Stimulated activated memory B cell treated with anti-CD40 and anti-IgM and Interleukin-4, amounts not matched to agents 10 μg/mL and 1 μg/mL and 100 μg/mL, for 72 hours (primary cell): ENCODE data around the gene FREM3.
"Not testable (repeated sequence)": the region's sequence is repeated elsewhere in the genome, so short reads cannot be mapped to it uniquely, and the experiment has no call there.

Experiments
- ATAC-seq: fragments of 150-1000 bp; cut with Tn5 transposase; 2 replicates; pipeline ENCODE4 v1.10.0; 2021
- H3K27ac Mint-ChIP-seq: one replicate; pipeline ENCODE4 v1.8.0; 2022; ENCODE audit warnings: mild to moderate bottlenecking, mixed read lengths
- H3K27me3 Mint-ChIP-seq: one replicate; pipeline ENCODE4 v1.8.0; 2022; ENCODE audit warnings: mixed read lengths
- H3K36me3 Mint-ChIP-seq: one replicate; pipeline ENCODE4 v1.8.0; 2022; ENCODE audit warnings: mixed read lengths
- H3K4me1 Mint-ChIP-seq: one replicate; pipeline ENCODE4 v1.8.0; 2022; ENCODE audit warnings: mixed read lengths
- H3K4me3 Mint-ChIP-seq: one replicate; pipeline ENCODE4 v1.8.0; 2022; ENCODE audit warnings: mild to moderate bottlenecking, moderate library complexity, mixed read lengths
- H3K9me3 Mint-ChIP-seq: one replicate; pipeline ENCODE4 v1.8.0; 2022; ENCODE audit warnings: mixed read lengths

FREM3 gene

GRCh38 chr4:143700046-143700415 is 444 bp downstream of the FREM3 start:
- Mint-ChIP-seq H3K9me3 (no peaks in the 10 kb centered on the region), H3K27ac (no peak overlapping the region), H3K4me3 (peak overlapping the region; percentile 31), H3K4me1 (peaks cover 16% of the 10 kb centered on the region), H3K27me3 (peaks cover 53% of the 10 kb centered on the region), H3K36me3 (no peaks in the 10 kb centered on the region)
- ATAC-seq = no peak

DNA sequence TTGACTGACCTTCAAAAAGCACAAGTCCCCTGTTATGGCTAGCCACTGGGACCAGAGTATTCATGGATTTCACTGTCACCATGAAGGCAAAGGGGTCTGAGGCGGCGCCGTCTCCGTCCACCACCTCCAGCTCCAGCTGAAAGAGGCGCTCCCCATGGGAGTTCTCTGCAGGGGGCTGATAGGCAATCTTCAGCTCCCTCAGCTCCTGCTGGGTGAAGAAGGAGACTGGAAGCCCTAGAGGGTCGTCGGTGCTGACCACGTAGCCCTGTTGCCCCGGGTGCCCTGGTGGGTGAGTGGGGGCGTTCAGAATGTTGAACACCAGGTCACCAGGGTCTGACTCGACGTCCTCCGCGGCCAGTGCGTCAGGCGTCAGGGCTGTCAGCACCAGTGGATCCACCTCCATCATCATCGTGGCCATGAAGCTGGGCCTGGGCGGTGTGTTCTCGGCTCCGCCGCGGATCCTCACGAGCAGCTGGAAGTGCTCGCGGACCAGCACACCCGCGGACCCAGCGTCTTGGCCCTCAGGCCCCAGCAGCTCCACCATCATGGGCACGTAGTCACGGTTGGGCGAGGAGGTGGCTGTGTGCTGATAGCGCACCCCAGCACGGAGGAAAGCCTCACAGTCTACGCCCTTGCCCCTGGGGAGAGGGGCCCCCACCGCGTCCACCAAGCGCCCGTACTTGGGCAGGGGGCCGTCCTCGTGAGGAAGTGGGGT is 987 bp downstream of the FREM3 start:
- Mint-ChIP-seq H3K4me1 (peaks cover 16% of the 10 kb centered on the region), H3K27me3 (peaks cover 53% of the 10 kb centered on the region), H3K27ac (no peak overlapping the region), H3K9me3 (no peaks in the 10 kb centered on the region), H3K36me3 (no peaks in the 10 kb centered on the region), H3K4me3 (no peak overlapping the region)
- ATAC-seq = no peak

GRCh38 chr4:143693856-143694255 is 6.6 kb downstream of the FREM3 start:
- Mint-ChIP-seq H3K4me1 (no peaks in the 10 kb centered on the region), H3K27me3 (peaks cover 16% of the 10 kb centered on the region), H3K36me3 (no peaks in the 10 kb centered on the region), H3K27ac (no peak overlapping the region), H3K4me3 (no peak overlapping the region), H3K9me3 (peaks cover 3% of the 10 kb centered on the region)
- no peak for ATAC-seq

- no peaks in the 10 kb centered on the region for H3K36me3 Mint-ChIP-seq
- no peak for ATAC-seq
- H3K27me3 Mint-ChIP-seq = peaks cover 7% of the 10 kb centered on the region
- no peaks in the 10 kb centered on the region for H3K4me1 Mint-ChIP-seq
- H3K27ac Mint-ChIP-seq = no peak overlapping the region
- peaks cover 3% of the 10 kb centered on the region for H3K9me3 Mint-ChIP-seq
- H3K4me3 Mint-ChIP-seq = no peak overlapping the region
Measured at GRCh38 chr4:143692241-143692640, 8.2 kb downstream of the FREM3 start.

- peaks cover 20% of the 10 kb centered on the region for H3K27me3 Mint-ChIP-seq
- no peak for ATAC-seq
- no peaks in the 10 kb centered on the region for H3K4me1 Mint-ChIP-seq
- peaks cover 2% of the 10 kb centered on the region for H3K9me3 Mint-ChIP-seq
- no peak overlapping the region for H3K27ac Mint-ChIP-seq
- no peak overlapping the region for H3K4me3 Mint-ChIP-seq
- peaks cover 5% of the 10 kb centered on the region for H3K36me3 Mint-ChIP-seq
Measured at GRCh38 chr4:143679434-143679833, 21.0 kb downstream of the FREM3 start.

DNA sequence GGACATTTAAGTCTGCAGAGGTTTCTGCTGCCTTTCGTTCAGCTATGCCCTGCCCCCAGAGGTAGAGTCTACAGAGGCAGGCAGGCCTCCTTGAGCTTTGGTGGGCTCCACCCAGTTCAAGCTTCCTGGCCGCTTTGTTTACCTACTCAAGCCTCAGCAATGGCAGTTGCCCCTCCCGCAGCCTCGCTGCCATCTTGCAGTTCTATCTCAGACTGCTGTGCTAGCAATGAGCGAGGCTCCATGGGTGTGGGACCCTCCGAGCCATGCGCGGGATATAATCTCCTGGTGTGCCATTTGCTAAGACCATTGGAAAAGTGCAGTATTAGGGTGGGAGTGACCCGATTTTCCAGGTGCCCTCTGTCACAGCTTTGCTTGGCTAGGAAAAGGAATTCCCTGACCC is 26.8 kb downstream of the FREM3 start:
- not testable (repeated sequence) for H3K36me3 Mint-ChIP-seq, ATAC-seq, H3K4me3 Mint-ChIP-seq, H3K9me3 Mint-ChIP-seq, H3K27ac Mint-ChIP-seq, H3K4me1 Mint-ChIP-seq
- H3K27me3 Mint-ChIP-seq = peaks cover 16% of the 10 kb centered on the region

GRCh38 chr4:143668930-143669552 is 31.4 kb downstream of the FREM3 start:
- H3K27me3 Mint-ChIP-seq = no peaks in the 10 kb centered on the region
- H3K4me1 Mint-ChIP-seq = no peaks in the 10 kb centered on the region
- H3K9me3 Mint-ChIP-seq = peaks cover 1% of the 10 kb centered on the region
- no peak overlapping the region for H3K27ac Mint-ChIP-seq
- peaks cover 2% of the 10 kb centered on the region for H3K36me3 Mint-ChIP-seq
- ATAC-seq = no peak
- H3K4me3 Mint-ChIP-seq = no peak overlapping the region

GRCh38 chr4:143667461-143667860 is 33.0 kb downstream of the FREM3 start:
- H3K4me3 Mint-ChIP-seq = no peak overlapping the region
- no peaks in the 10 kb centered on the region for H3K27me3 Mint-ChIP-seq
- no peaks in the 10 kb centered on the region for H3K4me1 Mint-ChIP-seq
- no peak overlapping the region for H3K27ac Mint-ChIP-seq
- peaks cover 10% of the 10 kb centered on the region for H3K36me3 Mint-ChIP-seq
- ATAC-seq = no peak
- H3K9me3 Mint-ChIP-seq = peaks cover 6% of the 10 kb centered on the region

DNA sequence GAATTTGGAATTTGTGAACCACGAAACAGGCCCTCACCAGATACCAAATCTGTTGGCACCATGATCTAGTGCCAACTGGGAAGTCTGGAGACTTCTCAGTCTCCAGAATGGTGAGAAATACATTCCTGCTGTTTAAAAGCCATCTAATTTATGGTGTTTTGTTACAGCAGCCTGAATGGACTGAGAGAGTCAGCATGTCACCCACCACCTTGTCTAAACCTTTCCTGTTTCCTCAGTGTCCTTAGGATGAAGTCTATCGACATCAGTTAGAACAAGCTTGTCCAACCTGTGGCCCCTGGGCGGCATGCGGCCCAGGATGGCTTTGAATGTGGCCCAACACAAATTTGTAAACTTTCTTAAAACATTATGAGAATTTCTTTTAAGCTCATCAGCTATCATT is 42.1 kb downstream of the FREM3 start:
- Mint-ChIP-seq H3K27me3 (no peaks in the 10 kb centered on the region), H3K4me1 (no peaks in the 10 kb centered on the region), H3K27ac (no peak overlapping the region), H3K4me3 (no peak overlapping the region), H3K36me3 (peaks cover 1% of the 10 kb centered on the region), H3K9me3 (peaks cover 3% of the 10 kb centered on the region)
- no peak for ATAC-seq

DNA sequence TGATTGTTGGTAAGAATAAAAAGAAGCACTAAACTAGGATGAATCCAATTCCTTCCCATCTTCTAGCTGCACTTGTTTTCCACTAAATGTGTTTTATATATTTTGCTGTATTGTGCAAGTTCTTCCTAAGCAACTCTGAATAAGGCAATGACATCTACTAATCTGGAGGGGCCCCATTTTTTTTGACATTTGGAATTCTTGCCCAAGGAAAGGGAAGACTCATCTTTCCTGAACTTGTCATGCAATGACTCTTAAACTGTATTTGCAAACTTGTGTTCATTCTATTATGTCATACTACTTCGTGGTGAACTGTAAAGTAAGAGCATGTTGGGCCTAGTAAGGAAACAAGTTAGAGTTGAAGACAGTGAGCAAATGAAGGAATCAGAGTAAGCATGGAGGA is 45.9 kb downstream of the FREM3 start:
- ATAC-seq = no peak
- Mint-ChIP-seq H3K9me3 (no peaks in the 10 kb centered on the region), H3K4me3 (no peak overlapping the region), H3K27me3 (no peaks in the 10 kb centered on the region), H3K4me1 (no peaks in the 10 kb centered on the region), H3K36me3 (no peaks in the 10 kb centered on the region), H3K27ac (no peak overlapping the region)

GRCh38 chr4:143653031-143653430 is 47.4 kb downstream of the FREM3 start:
- H3K27me3 Mint-ChIP-seq = no peaks in the 10 kb centered on the region
- peaks cover 5% of the 10 kb centered on the region for H3K36me3 Mint-ChIP-seq
- no peak overlapping the region for H3K4me3 Mint-ChIP-seq
- peaks cover 9% of the 10 kb centered on the region for H3K9me3 Mint-ChIP-seq
- H3K27ac Mint-ChIP-seq = no peak overlapping the region
- H3K4me1 Mint-ChIP-seq = no peaks in the 10 kb centered on the region
- no peak for ATAC-seq

DNA sequence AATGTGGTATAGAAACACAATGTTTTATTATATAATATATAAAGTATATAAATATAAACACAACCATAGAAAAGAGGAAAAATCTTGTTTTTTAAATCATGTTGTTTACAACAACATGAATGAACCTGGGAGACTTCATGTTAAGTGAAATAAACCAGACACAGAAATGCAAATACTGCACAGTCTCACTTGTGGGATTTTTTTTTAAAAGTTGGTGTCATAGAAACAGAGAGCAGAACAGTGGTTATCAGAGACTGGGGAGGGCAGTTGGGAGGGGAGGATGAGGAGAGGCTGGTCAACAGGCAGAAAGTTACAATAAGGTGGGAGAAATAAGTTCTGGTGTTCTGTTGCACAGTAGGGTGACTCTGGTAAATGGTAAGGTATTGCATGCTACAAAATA is 57.1 kb downstream of the FREM3 start:
- Mint-ChIP-seq H3K27me3 (no peaks in the 10 kb centered on the region), H3K4me3 (no peak overlapping the region), H3K4me1 (no peaks in the 10 kb centered on the region), H3K27ac (no peak overlapping the region), H3K36me3 (peaks cover 14% of the 10 kb centered on the region), H3K9me3 (peaks cover 25% of the 10 kb centered on the region)
- ATAC-seq = no peak

DNA sequence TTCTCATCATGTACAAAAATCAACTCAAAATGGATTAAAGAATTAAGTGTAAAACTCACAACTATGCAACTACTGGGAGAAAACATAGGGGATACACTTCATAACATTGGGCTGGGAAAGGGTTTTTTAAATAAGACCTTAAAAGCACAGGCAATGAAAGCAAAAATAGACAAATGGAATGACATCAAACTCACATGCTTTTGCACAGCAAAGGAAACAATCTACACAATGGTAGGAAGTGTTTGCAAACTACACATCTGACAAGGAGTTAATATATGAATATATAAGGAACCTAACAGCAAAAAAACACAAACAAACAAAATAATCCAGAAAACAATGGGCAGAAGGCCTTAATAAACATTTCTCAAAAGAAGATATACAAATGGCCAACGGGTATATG is 57.9 kb downstream of the FREM3 start:
- Mint-ChIP-seq H3K4me3 (no peak overlapping the region), H3K4me1 (no peaks in the 10 kb centered on the region), H3K36me3 (peaks cover 14% of the 10 kb centered on the region), H3K27ac (no peak overlapping the region), H3K9me3 (peaks cover 18% of the 10 kb centered on the region), H3K27me3 (no peaks in the 10 kb centered on the region)
- no peak for ATAC-seq

GRCh38 chr4:143641361-143641760 is 59.1 kb downstream of the FREM3 start:
- no peak overlapping the region for H3K27ac Mint-ChIP-seq

GRCh38 chr4:143634763-143635162 is 65.7 kb downstream of the FREM3 start:
- Mint-ChIP-seq H3K9me3 (no peaks in the 10 kb centered on the region), H3K27ac (no peak overlapping the region), H3K27me3 (peaks cover 16% of the 10 kb centered on the region), H3K4me1 (no peaks in the 10 kb centered on the region), H3K4me3 (no peak overlapping the region), H3K36me3 (no peaks in the 10 kb centered on the region)
- no peak for ATAC-seq

More at GRCh38 chr4:143641361-143641760, 59.1 kb downstream of the FREM3 start:
- H3K4me3 Mint-ChIP-seq = no peak overlapping the region
- H3K36me3 Mint-ChIP-seq = peaks cover 1% of the 10 kb centered on the region
- H3K27me3 Mint-ChIP-seq = no peaks in the 10 kb centered on the region
- ATAC-seq = no peak
- no peaks in the 10 kb centered on the region for H3K4me1 Mint-ChIP-seq
- H3K9me3 Mint-ChIP-seq = peaks cover 9% of the 10 kb centered on the region

GRCh38 chr4:143633833-143634232 is 66.6 kb downstream of the FREM3 start:
- H3K4me3 Mint-ChIP-seq = no peak overlapping the region
- no peaks in the 10 kb centered on the region for H3K4me1 Mint-ChIP-seq
- peaks cover 16% of the 10 kb centered on the region for H3K27me3 Mint-ChIP-seq
- H3K36me3 Mint-ChIP-seq = no peaks in the 10 kb centered on the region
- H3K9me3 Mint-ChIP-seq = no peaks in the 10 kb centered on the region
- no peak overlapping the region for H3K27ac Mint-ChIP-seq
- no peak for ATAC-seq
